WTC11 (cell line): Measurements from ENCODE around the gene ZNF592. TPM values are rescaled to one million over a fixed set of nuclear protein-coding genes. Genes with fewer than 3 reads are reported as not detected.

Source experiments
- ATAC-seq: fragments of 200-7000 bp; cut with Tn5 transposase; 2 replicates; pipeline ENCODE4 v1.10.0; 2021; ENCODE audit warnings: mild to moderate bottlenecking, moderate library complexity
- CTCF ChIA-PET: fragments of 300-600 bp; sonication (Branson Sonifier 250); formaldehyde crosslinking; loops from one replicate; lab custom pipeline; 2021; ENCODE audit warnings: antibody characterized with exemption; lab: Charles Lee
- POLR2A ChIA-PET: fragments of 350-600 bp; sonication (Branson Sonifier 250); formaldehyde crosslinking; loops from one replicate; lab custom pipeline; 2021; ENCODE audit warnings: antibody characterized with exemption; lab: Charles Lee
- DNase-seq: peaks from one replicate; pipeline ENCODE4 v3.0.0; 2021; ENCODE audit warnings: low spot score
- H3K27ac Mint-ChIP-seq: 2 replicates; pipeline ENCODE4 v1.8.0; 2021; ENCODE audit warnings: mixed read lengths
- H3K27me3 Mint-ChIP-seq: 2 replicates; pipeline ENCODE4 v1.8.0; 2021; ENCODE audit warnings: low read depth, mild to moderate bottlenecking, moderate library complexity, mixed read lengths
- H3K36me3 Mint-ChIP-seq: 2 replicates; pipeline ENCODE4 v1.8.0; 2021; ENCODE audit warnings: mixed read lengths
- H3K4me1 Mint-ChIP-seq: 2 replicates; pipeline ENCODE4 v1.8.0; 2022; ENCODE audit warnings: mixed read lengths
- H3K4me3 Mint-ChIP-seq: 2 replicates; pipeline ENCODE4 v1.8.0; 2021; ENCODE audit warnings: mild to moderate bottlenecking, moderate library complexity, mixed read lengths
- H3K9me3 Mint-ChIP-seq: 2 replicates; pipeline ENCODE4 v1.8.0; 2021; ENCODE audit warnings: mixed read lengths
- ATF1 ChIP-seq: sonication (generic); formaldehyde crosslinking; IDR thresholded peaks from 2 replicates; pipeline ENCODE4 v1.8.1; 2023; ENCODE audit warnings: mild to moderate bottlenecking, moderate library complexity, missing genetic modification reagents
- CBFB ChIP-seq: sonication (generic); formaldehyde crosslinking; IDR thresholded peaks from 2 replicates; pipeline ENCODE4 v1.8.1; 2022; ENCODE audit warnings: mild to moderate bottlenecking, low read depth, missing genetic modification reagents
- ESRRA ChIP-seq: sonication (generic); formaldehyde crosslinking; IDR thresholded peaks from 2 replicates; pipeline ENCODE4 v1.8.1; 2022; ENCODE audit warnings: mild to moderate bottlenecking, missing genetic modification reagents, borderline replicate concordance
- ETV6 ChIP-seq: sonication (generic); formaldehyde crosslinking; IDR thresholded peaks from 2 replicates; pipeline ENCODE4 v1.8.1; 2022; ENCODE audit warnings: mild to moderate bottlenecking, missing genetic modification reagents
- FOXK1 ChIP-seq: sonication (generic); formaldehyde crosslinking; IDR thresholded peaks from 2 replicates; pipeline ENCODE4 v1.8.0; 2022; ENCODE audit warnings: mild to moderate bottlenecking, moderate library complexity, missing genetic modification reagents
- GABPB1 ChIP-seq: sonication (generic); formaldehyde crosslinking; IDR thresholded peaks from 2 replicates; pipeline ENCODE4 v1.8.1; 2023; ENCODE audit warnings: mild to moderate bottlenecking, missing genetic modification reagents
- KAT7 ChIP-seq: sonication (generic); formaldehyde crosslinking; IDR thresholded peaks from 2 replicates; pipeline ENCODE4 v1.8.1; 2023; ENCODE audit warnings: missing genetic modification reagents, mild to moderate bottlenecking, borderline replicate concordance
- NFE2L1 ChIP-seq: sonication (generic); formaldehyde crosslinking; IDR thresholded peaks from 2 replicates; pipeline ENCODE4 v1.8.1; 2023; ENCODE audit warnings: missing genetic modification reagents
- NFYB ChIP-seq: sonication (generic); formaldehyde crosslinking; conservative IDR thresholded peaks from 2 replicates; pipeline ENCODE4 v1.8.0; 2022; ENCODE audit warnings: low read depth, missing genetic modification reagents
- NR2C2 ChIP-seq: sonication (generic); formaldehyde crosslinking; IDR thresholded peaks from 2 replicates; pipeline ENCODE4 v1.8.0; 2022; ENCODE audit warnings: mild to moderate bottlenecking, missing genetic modification reagents
- RELA ChIP-seq: sonication (generic); formaldehyde crosslinking; IDR thresholded peaks from 2 replicates; pipeline ENCODE4 v1.8.1; 2022; ENCODE audit warnings: missing genetic modification reagents, mild to moderate bottlenecking, borderline replicate concordance
- RORB ChIP-seq: fragments of 250-450 bp; sonication (Bioruptor Pico); IDR thresholded peaks from 2 replicates; pipeline ENCODE4 v1.9.0; 2021; ENCODE audit warnings: mild to moderate bottlenecking
- SMAD3 ChIP-seq: sonication (generic); formaldehyde crosslinking; IDR thresholded peaks from 2 replicates; pipeline ENCODE4 v1.8.0; 2022; ENCODE audit warnings: missing genetic modification reagents, mild to moderate bottlenecking, borderline replicate concordance
- SP1 ChIP-seq: sonication (generic); formaldehyde crosslinking; conservative IDR thresholded peaks from 2 replicates; pipeline ENCODE4 v1.8.1; 2022; ENCODE audit warnings: missing genetic modification reagents
- TEAD1 ChIP-seq: sonication (generic); formaldehyde crosslinking; IDR thresholded peaks from 2 replicates; pipeline ENCODE4 v1.8.0; 2022; ENCODE audit warnings: mild to moderate bottlenecking, missing genetic modification reagents
- TEAD4 ChIP-seq: sonication (generic); formaldehyde crosslinking; IDR thresholded peaks from 2 replicates; pipeline ENCODE4 v1.8.0; 2022; ENCODE audit warnings: mild to moderate bottlenecking, missing genetic modification reagents
- total RNA-seq: library from RNA; stranded (reverse); gene quantifications from 3 replicates; pipeline ENCODE4 v1.2.3, GENCODE V29; 2021
- TF ChIP-seq, protein P1 (sequence below): sonication (generic); formaldehyde crosslinking; IDR thresholded peaks from 2 replicates; pipeline ENCODE4 v1.8.0; 2022; ENCODE audit warnings: mild to moderate bottlenecking, missing genetic modification reagents
- TF ChIP-seq, protein P2 (sequence below): sonication (generic); formaldehyde crosslinking; IDR thresholded peaks from 2 replicates; pipeline ENCODE4 v1.8.0; 2022; ENCODE audit warnings: mild to moderate bottlenecking, missing genetic modification reagents
- TF ChIP-seq, protein P3 (sequence below): fragments of 200-600 bp; IDR thresholded peaks from 2 replicates; pipeline ENCODE4 v1.8.0; 2022; ENCODE audit warnings: antibody characterized with exemption
- TF ChIP-seq, protein P4 (sequence below): sonication (generic); formaldehyde crosslinking; IDR thresholded peaks from 2 replicates; pipeline ENCODE4 v1.8.1; 2023; ENCODE audit warnings: mild to moderate bottlenecking, missing genetic modification reagents
- TF ChIP-seq, protein P5 (sequence below): sonication (generic); formaldehyde crosslinking; IDR thresholded peaks from 2 replicates; pipeline ENCODE4 v1.8.1; 2022; ENCODE audit warnings: mild to moderate bottlenecking, moderate library complexity, missing genetic modification reagents
- TF ChIP-seq, protein P6 (sequence below): sonication (generic); formaldehyde crosslinking; IDR thresholded peaks from 2 replicates; pipeline ENCODE4 v1.8.1; 2023; ENCODE audit warnings: mild to moderate bottlenecking, moderate library complexity, missing genetic modification reagents
- TF ChIP-seq, protein P7 (sequence below): sonication (generic); formaldehyde crosslinking; IDR thresholded peaks from 2 replicates; pipeline ENCODE4 v1.8.1; 2022; ENCODE audit warnings: mild to moderate bottlenecking, missing genetic modification reagents, moderate library complexity, borderline replicate concordance
- TF ChIP-seq, protein P8 (sequence below): sonication (generic); formaldehyde crosslinking; IDR thresholded peaks from 2 replicates; pipeline ENCODE4 v1.8.1; 2022; ENCODE audit warnings: low read depth, mild to moderate bottlenecking, moderate library complexity, missing genetic modification reagents, borderline replicate concordance

Gene ZNF592
- total RNA-seq, 1 experiment from 2014 or later: 28.0 TPM

DNA sequence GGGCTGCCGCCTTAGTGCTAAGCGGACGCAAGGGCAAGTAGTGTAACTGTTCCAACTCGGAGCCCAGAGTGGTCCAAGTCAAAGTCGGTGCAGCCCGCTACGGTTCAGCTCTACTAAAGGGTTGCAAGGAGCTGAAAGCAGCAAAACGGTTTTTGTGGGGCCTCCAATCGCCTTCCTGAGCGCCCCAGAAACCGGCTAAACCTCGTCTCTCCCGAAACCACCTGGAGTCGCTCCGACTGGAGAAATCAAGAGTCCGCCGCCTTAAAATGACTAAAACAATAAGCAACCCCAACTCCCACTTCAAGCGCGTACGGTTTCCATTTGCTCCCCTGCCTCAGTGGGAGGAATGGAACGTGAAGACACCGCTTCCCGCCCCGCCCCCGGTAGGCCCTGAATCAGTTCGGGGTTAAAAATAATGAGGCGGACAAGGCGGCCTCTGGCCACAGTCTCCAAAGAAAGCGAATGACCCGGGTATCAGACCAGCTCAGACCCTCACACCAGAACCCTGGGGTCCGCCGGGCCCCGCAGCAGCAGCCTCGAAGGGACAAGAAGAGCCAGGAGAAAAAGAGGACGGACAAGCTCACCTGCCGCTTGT lies 32.9 kb upstream of the ZNF592 start (continued):
- TF ChIP-seq, protein P1, sequence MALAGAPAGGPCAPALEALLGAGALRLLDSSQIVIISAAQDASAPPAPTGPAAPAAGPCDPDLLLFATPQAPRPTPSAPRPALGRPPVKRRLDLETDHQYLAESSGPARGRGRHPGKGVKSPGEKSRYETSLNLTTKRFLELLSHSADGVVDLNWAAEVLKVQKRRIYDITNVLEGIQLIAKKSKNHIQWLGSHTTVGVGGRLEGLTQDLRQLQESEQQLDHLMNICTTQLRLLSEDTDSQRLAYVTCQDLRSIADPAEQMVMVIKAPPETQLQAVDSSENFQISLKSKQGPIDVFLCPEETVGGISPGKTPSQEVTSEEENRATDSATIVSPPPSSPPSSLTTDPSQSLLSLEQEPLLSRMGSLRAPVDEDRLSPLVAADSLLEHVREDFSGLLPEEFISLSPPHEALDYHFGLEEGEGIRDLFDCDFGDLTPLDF (CRISPR knock-in tag): no peak
- no peak for TF ChIP-seq NFE2L1 (CRISPR knock-in tag)

DNA sequence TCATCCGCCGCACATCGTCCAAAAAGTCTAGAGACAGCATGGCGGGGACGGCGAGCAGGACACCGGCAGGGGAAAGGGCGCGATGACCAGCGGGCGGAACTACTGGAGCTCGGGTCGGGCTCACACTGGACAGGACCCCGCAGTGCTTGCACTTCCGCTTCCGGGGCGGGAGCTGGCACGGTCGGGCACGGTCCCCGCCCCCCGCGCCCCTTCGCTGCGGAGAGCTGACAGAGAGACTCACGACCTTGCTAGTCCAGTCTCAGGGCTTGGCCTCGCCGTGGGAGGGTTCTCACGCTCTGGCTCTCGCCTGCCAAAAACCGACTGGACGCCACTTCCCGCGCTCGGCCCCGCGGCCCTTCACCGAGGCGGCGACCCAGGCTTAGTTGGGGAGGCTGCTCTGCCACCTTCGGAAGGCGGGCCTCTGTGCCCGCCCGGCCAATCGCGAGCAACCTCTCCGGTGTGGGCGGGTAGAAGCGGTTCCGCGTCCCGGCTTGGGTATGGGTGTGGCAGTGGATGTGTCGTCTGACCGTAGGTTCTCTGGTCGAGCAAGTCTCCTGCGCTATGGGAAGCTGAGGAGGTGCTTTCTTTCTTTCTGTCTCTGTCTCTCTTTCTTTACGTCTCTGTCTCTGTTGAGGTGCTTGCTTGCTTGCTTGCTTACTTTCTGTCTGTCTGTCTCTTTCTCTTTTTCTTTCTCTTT lies 32.2 kb upstream of the ZNF592 start, which contains the start of gene SEC11A:
Gene SEC11A (minus strand): TSS at position 104 of the 697 bp plus-strand sequence. CDS start 64 bp downstream, at position 40.
- DNase-seq (peak; percentile 94), ATAC-seq (peak; percentile 96)
- H3K9me3 Mint-ChIP-seq: no peaks in the 10 kb centered on the region
- ChIA-PET CTCF (interaction anchor here (0.6 to 2.8 kb wide), 16 partner anchors 9 to 212 kb away, joined by 3 to 16 read pairs (median 4); partner anchors contain the start of gene WDR73), POLR2A (interaction anchor here (0.6 to 2.9 kb wide), 13 partner anchors 9 to 320 kb away, joined by 3 to 31 read pairs (median 4); partner anchors contain the start of gene WDR73)
- peaks cover 28% of the 10 kb centered on the region for H3K4me1 Mint-ChIP-seq
- H3K36me3 Mint-ChIP-seq: peaks cover 12% of the 10 kb centered on the region
- no peaks in the 10 kb centered on the region for H3K27me3 Mint-ChIP-seq
- H3K27ac Mint-ChIP-seq: peak within 1 kb of the TSS; percentile 97
- H3K4me3 Mint-ChIP-seq: peak within 1 kb of the TSS; percentile 91
- TF ChIP-seq NFE2L1 (CRISPR knock-in tag) (peak; percentile 19; the same call in 1 of the 2 replicates), TEAD4 (no peak), NR2C2 (CRISPR knock-in tag) (peak; percentile 89), FOXK1 (CRISPR knock-in tag) (peak; percentile 74), GABPB1 (CRISPR knock-in tag) (peak; percentile 91), CBFB (CRISPR knock-in tag) (0 out of 2 replicates have a peak, but pooled peaks have one; percentile 82), TEAD1 (CRISPR knock-in tag) (no peak), RORB (CRISPR knock-in tag) (no peak), RELA (CRISPR knock-in tag) (peak; percentile 48; the same call in 1 of the 2 replicates), SMAD3 (CRISPR knock-in tag) (peak; percentile 68; the same call in 1 of the 2 replicates), ESRRA (0 out of 2 replicates have a peak, but pooled peaks have one; percentile 52), SP1 (CRISPR knock-in tag) (peak; percentile 92), KAT7 (CRISPR knock-in tag) (0 out of 2 replicates have a peak, but pooled peaks have one; percentile 55), NFYB (0 out of 2 replicates have a peak, but pooled peaks have one; percentile 43), ATF1 (CRISPR knock-in tag) (0 out of 2 replicates have a peak, but pooled peaks have one; percentile 57), ETV6 (CRISPR knock-in tag) (peak; percentile 57; the same call in 1 of the 2 replicates)
- TF ChIP-seq, protein P2, sequence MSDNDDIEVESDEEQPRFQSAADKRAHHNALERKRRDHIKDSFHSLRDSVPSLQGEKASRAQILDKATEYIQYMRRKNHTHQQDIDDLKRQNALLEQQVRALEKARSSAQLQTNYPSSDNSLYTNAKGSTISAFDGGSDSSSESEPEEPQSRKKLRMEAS: peak; percentile 84; the same call in 1 of the 2 replicates
- TF ChIP-seq, protein P3, sequence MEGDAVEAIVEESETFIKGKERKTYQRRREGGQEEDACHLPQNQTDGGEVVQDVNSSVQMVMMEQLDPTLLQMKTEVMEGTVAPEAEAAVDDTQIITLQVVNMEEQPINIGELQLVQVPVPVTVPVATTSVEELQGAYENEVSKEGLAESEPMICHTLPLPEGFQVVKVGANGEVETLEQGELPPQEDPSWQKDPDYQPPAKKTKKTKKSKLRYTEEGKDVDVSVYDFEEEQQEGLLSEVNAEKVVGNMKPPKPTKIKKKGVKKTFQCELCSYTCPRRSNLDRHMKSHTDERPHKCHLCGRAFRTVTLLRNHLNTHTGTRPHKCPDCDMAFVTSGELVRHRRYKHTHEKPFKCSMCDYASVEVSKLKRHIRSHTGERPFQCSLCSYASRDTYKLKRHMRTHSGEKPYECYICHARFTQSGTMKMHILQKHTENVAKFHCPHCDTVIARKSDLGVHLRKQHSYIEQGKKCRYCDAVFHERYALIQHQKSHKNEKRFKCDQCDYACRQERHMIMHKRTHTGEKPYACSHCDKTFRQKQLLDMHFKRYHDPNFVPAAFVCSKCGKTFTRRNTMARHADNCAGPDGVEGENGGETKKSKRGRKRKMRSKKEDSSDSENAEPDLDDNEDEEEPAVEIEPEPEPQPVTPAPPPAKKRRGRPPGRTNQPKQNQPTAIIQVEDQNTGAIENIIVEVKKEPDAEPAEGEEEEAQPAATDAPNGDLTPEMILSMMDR: no peak
- TF ChIP-seq, protein P4, sequence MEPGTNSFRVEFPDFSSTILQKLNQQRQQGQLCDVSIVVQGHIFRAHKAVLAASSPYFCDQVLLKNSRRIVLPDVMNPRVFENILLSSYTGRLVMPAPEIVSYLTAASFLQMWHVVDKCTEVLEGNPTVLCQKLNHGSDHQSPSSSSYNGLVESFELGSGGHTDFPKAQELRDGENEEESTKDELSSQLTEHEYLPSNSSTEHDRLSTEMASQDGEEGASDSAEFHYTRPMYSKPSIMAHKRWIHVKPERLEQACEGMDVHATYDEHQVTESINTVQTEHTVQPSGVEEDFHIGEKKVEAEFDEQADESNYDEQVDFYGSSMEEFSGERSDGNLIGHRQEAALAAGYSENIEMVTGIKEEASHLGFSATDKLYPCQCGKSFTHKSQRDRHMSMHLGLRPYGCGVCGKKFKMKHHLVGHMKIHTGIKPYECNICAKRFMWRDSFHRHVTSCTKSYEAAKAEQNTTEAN: peak; percentile 89
- TF ChIP-seq, protein P5, sequence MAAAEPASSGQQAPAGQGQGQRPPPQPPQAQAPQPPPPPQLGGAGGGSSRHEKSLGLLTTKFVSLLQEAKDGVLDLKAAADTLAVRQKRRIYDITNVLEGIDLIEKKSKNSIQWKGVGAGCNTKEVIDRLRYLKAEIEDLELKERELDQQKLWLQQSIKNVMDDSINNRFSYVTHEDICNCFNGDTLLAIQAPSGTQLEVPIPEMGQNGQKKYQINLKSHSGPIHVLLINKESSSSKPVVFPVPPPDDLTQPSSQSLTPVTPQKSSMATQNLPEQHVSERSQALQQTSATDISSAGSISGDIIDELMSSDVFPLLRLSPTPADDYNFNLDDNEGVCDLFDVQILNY (CRISPR knock-in tag): peak; percentile 75; the same call in 1 of the 2 replicates
- TF ChIP-seq, protein P6, sequence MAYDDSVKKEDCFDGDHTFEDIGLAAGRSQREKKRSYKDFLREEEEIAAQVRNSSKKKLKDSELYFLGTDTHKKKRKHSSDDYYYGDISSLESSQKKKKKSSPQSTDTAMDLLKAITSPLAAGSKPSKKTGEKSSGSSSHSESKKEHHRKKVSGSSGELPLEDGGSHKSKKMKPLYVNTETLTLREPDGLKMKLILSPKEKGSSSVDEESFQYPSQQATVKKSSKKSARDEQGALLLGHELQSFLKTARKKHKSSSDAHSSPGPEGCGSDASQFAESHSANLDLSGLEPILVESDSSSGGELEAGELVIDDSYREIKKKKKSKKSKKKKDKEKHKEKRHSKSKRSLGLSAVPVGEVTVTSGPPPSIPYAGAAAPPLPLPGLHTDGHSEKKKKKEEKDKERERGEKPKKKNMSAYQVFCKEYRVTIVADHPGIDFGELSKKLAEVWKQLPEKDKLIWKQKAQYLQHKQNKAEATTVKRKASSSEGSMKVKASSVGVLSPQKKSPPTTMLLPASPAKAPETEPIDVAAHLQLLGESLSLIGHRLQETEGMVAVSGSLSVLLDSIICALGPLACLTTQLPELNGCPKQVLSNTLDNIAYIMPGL (CRISPR knock-in tag): 0 out of 2 replicates have a peak, but pooled peaks have one; percentile 85
- TF ChIP-seq, protein P7, sequence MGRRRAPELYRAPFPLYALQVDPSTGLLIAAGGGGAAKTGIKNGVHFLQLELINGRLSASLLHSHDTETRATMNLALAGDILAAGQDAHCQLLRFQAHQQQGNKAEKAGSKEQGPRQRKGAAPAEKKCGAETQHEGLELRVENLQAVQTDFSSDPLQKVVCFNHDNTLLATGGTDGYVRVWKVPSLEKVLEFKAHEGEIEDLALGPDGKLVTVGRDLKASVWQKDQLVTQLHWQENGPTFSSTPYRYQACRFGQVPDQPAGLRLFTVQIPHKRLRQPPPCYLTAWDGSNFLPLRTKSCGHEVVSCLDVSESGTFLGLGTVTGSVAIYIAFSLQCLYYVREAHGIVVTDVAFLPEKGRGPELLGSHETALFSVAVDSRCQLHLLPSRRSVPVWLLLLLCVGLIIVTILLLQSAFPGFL (CRISPR knock-in tag): peak; percentile 78; the same call in 1 of the 2 replicates
- TF ChIP-seq, protein P8, sequence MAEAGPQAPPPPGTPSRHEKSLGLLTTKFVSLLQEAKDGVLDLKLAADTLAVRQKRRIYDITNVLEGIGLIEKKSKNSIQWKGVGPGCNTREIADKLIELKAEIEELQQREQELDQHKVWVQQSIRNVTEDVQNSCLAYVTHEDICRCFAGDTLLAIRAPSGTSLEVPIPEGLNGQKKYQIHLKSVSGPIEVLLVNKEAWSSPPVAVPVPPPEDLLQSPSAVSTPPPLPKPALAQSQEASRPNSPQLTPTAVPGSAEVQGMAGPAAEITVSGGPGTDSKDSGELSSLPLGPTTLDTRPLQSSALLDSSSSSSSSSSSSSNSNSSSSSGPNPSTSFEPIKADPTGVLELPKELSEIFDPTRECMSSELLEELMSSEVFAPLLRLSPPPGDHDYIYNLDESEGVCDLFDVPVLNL (CRISPR knock-in tag): no peak; the same call in 1 of the 2 replicates
